ENCODE measurements around the gene GAPDH. TPM values are rescaled to one million over a fixed set of nuclear protein-coding genes. Genes with fewer than 3 reads are reported as not detected.

Gene GAPDH
- total RNA-seq = 1,000 to 10,000 TPM in 2 of 4 donors, 100 to 1,000 TPM in 2; 850 to 1,788 (median 1,222) TPM

GRCh38 chr12:6533923-6534694 lies at the start of gene GAPDH:
TSS of gene GAPDH (plus strand) at chr12:6534517. CDS start at chr12:6534833, 316 bp downstream.
- no peak for TF ChIP-seq CTCF (IDR thresholded peaks at IDR 0.05; ENCODE audit: low read depth)

GRCh38 chr12:6488240-6488639 lies 46.1 kb upstream of the GAPDH start:
- no peak for TF ChIP-seq CTCF (IDR thresholded peaks at IDR 0.05; ENCODE audit: low read depth)

- no peak for TF ChIP-seq CTCF (IDR thresholded peaks at IDR 0.05; ENCODE audit: low read depth)
Observed at GRCh38 chr12:6489449-6489848, 44.9 kb upstream of the GAPDH start.

- no peak for TF ChIP-seq CTCF (IDR thresholded peaks at IDR 0.05; ENCODE audit: low read depth)
Observed at GRCh38 chr12:6492838-6493496, 41.4 kb upstream of the GAPDH start, which contains the start of gene MRPL51. TSS of gene MRPL51 (minus strand) at chr12:6493262. CDS start at chr12:6493136, 126 bp downstream.

GRCh38 chr12:6493497-6494257 lies 40.6 kb upstream of the GAPDH start, which contains the start of gene NCAPD2:
TSS of gene NCAPD2 (plus strand) at chr12:6494102. CDS start at chr12:6495099, 997 bp downstream.
- TF ChIP-seq CTCF (IDR thresholded peaks at IDR 0.05; ENCODE audit: low read depth) = no peak

- no peak for TF ChIP-seq CTCF (IDR thresholded peaks at IDR 0.05; ENCODE audit: low read depth)
Observed at GRCh38 chr12:6494258-6494743, 40.0 kb upstream of the GAPDH start.

All from subcutaneous adipose tissue (tissue), 4 donors.